Measurements from ENCODE around the gene TBC1D22A. TPM values are rescaled to one million over a fixed set of nuclear protein-coding genes. Genes with fewer than 3 reads are reported as not detected.

Gene TBC1D22A
- total RNA-seq, 6 experiments from 2014 or later, result 10.9 to 18.1 (median 14.0) TPM

DNA sequence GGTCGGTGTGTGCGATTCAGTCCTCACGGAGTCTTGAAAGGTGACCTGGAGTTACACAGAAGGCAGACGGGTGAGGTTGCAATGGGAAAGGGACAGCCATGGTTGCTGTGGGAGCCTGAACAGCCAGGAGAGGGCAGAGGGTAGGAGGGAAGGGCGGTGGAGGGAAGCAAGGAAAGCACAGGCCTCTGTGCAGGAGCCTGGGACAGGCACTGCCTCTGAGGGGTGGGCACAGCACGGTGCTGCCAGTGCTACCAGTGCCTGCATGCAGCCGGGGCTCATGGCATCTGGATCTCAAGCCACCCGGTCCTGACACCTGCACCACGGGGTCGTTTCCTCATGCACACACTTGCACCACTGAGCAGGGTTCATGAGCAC is 401.0 kb downstream of the TBC1D22A start:
- H3K9me3 ChIP-seq, result no peaks in the 10 kb centered on the region
- no peak overlapping the region for H3K4me3 ChIP-seq
- H3K27me3 ChIP-seq, result no peaks in the 10 kb centered on the region
- 94% methylated on average over 5 of the region's 10 CpGs for WGBS (ENCODE audit: insufficient coverage, low coverage, low lambda C conversion rate, missing lambda C conversion rate)
- no peak overlapping the region for H3K27ac ChIP-seq
- intact Hi-C loops (cut with DNase I), result no loop called here
- no peaks in the 10 kb centered on the region for H3K4me1 ChIP-seq
- TF ChIP-seq POLR2A (IDR thresholded peaks at IDR 0.05), result no peak
- TF ChIP-seq, protein P1, sequence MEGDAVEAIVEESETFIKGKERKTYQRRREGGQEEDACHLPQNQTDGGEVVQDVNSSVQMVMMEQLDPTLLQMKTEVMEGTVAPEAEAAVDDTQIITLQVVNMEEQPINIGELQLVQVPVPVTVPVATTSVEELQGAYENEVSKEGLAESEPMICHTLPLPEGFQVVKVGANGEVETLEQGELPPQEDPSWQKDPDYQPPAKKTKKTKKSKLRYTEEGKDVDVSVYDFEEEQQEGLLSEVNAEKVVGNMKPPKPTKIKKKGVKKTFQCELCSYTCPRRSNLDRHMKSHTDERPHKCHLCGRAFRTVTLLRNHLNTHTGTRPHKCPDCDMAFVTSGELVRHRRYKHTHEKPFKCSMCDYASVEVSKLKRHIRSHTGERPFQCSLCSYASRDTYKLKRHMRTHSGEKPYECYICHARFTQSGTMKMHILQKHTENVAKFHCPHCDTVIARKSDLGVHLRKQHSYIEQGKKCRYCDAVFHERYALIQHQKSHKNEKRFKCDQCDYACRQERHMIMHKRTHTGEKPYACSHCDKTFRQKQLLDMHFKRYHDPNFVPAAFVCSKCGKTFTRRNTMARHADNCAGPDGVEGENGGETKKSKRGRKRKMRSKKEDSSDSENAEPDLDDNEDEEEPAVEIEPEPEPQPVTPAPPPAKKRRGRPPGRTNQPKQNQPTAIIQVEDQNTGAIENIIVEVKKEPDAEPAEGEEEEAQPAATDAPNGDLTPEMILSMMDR (IDR thresholded peaks at IDR 0.05), result no peak
- no peaks in the 10 kb centered on the region for H3K36me3 ChIP-seq
- no peak for ATAC-seq
- DNase-seq, result peak in 2 of 3 donors; percentile 37 to 42

DNA sequence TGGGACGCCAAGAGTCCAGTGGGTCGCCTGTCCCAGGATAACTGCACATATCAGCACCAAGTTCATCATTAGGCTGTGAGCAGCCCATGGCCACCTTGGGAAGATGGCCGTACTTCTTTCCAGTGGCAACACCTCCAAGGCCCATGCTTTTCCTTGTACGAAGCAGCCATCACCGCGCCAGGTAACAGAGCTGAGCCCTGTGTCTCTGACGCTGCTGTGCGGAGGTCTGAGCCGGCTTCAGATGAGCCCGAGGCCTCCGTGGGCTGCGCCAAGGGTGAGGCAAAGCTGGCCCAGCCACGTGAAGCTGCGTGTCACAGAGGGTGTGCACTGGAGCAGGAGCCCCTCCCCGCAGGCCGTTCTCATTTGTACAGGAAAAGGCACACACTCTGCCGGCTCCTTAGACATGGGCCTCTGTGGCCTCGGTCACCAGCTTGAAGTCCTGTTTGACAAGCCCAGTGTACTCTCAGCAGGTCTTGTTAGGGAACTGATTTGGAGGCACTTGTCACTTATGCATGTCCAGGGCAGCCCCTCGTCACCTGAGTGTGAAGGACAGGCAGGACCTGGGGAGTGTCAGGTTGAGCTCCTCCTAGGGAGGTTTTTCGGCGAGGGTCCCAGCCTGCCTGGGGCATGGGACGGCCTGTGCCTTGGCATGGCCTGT is 401.5 kb downstream of the TBC1D22A start:
- peak; percentile 6 to 37 (median 30) for ATAC-seq
- TF ChIP-seq, protein P1 (IDR thresholded peaks at IDR 0.05), result no peak
- TF ChIP-seq POLR2A (IDR thresholded peaks at IDR 0.05), result no peak
- Histone ChIP-seq H3K27me3 (no peaks in the 10 kb centered on the region), H3K4me3 (no peak overlapping the region), H3K4me1 (no peaks in the 10 kb centered on the region), H3K27ac (no peak overlapping the region), H3K36me3 (no peaks in the 10 kb centered on the region), H3K9me3 (no peaks in the 10 kb centered on the region)
- WGBS (ENCODE audit: insufficient coverage, low coverage, low lambda C conversion rate, missing lambda C conversion rate), result 64% methylated on average over 3 of the region's 22 CpGs
- intact Hi-C loops (cut with DNase I), result no loop called here
- DNase-seq, result peak; percentile 19 to 56 (median 42)

DNA sequence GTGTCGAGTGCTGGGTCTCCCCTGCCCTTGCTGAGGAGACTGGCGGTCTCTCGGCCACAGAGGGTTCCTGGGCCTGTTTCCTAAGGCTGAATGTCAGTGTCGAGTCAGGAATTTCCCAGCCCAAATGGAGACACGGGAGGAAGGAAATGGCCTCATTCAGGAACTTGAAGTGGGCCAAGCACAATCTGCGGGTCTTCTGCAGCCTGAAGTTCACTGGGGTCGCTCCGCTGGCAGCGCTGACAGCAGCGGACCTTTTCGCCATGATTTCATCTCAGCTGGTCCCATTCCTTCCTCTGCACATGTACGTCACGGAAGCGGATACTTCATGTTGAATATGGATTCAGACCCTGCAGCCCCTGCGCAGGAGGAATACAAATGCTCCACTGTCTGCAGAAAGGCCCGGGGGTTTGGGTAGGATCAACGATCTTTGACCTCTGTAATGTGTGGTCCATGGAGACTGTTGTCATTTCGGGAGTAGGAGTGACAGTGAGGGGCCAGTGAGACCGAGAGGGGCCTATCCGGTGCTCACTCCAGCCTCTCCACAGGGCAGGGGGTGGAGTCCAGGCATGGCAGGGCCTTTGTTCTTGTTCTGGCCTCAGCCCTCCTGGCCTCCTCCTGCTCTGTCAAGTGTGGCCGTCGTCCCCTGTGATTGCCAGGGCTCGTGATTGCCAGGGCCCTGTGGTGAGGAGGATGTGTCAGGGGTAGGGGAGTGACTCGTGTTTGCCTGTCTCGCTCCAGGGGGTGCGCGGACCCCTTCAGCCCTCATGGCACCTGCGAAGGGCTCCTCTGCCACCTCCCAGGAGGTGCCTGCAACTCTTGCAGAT is 402.3 kb downstream of the TBC1D22A start:
- no peaks in the 10 kb centered on the region for H3K36me3 ChIP-seq
- no peak overlapping the region for H3K4me3 ChIP-seq
- H3K27me3 ChIP-seq, result no peaks in the 10 kb centered on the region
- DNase-seq (peak; percentile 15 to 41 (median 33)), ATAC-seq (peak; percentile 49 to 59 (median 51))
- TF ChIP-seq, protein P1 (IDR thresholded peaks at IDR 0.05), result no peak
- TF ChIP-seq POLR2A (IDR thresholded peaks at IDR 0.05), result no peak
- intact Hi-C loops (cut with DNase I), result no loop called here
- H3K4me1 ChIP-seq, result no peaks in the 10 kb centered on the region
- H3K27ac ChIP-seq, result no peak overlapping the region
- no peaks in the 10 kb centered on the region for H3K9me3 ChIP-seq
- WGBS (ENCODE audit: insufficient coverage, low coverage, low lambda C conversion rate, missing lambda C conversion rate), result 83% methylated on average over 11 of the region's 28 CpGs

DNA sequence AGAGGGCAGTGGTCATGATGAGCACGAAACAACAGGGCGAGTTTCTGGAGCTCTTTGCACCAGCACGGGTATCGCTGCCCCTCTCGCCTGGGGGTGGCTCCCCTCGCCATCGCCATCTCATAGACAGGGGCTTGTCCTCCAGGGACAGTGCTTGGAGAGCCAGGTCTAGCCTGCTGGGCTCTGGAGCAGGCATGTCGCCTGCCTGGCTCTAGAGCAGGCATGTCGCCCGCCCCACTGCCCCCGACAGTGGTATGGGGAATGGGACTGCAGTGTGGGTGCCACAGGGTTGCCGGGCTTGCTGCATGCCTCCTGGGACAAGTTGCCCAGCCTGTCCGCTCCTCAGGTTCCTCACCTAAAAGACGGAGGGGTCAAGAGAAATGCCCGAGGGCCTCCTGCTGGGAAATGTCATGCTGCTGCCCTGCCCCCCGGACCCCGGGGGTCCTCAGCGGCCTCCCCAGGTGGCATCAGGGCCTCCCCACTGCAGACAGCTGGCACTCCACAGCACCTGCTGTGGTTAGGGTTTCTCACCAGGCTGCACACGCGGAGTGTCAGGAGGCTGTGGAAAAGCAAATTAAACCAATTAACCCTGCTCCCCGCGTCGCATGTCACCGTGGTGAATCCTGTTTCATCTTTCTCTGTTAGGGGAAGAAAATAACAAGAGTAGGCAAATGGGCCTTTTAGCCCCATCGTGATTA is 403.0 kb downstream of the TBC1D22A start:
- Histone ChIP-seq H3K27ac (no peak overlapping the region), H3K36me3 (no peaks in the 10 kb centered on the region)
- peak in 2 of 3 donors; percentile 37 to 41 for DNase-seq

More for the DNA sequence above, 403.0 kb downstream of the TBC1D22A start:
- Histone ChIP-seq H3K9me3 (no peaks in the 10 kb centered on the region), H3K27me3 (no peaks in the 10 kb centered on the region), H3K4me1 (no peaks in the 10 kb centered on the region), H3K4me3 (no peak overlapping the region)
- 91% methylated on average over 10 of the region's 25 CpGs for WGBS (ENCODE audit: insufficient coverage, low coverage, low lambda C conversion rate, missing lambda C conversion rate)
- no peak for TF ChIP-seq POLR2A (IDR thresholded peaks at IDR 0.05)
- TF ChIP-seq, protein P1 (IDR thresholded peaks at IDR 0.05), result no peak
- intact Hi-C loops (cut with DNase I), result no loop called here
- ATAC-seq, result no peak

All from right lobe of liver (tissue), 6 donors.